ENCODE data around the gene MMS19.
"Not testable (repeated sequence)": the region's sequence is repeated elsewhere in the genome, so short reads cannot be mapped to it uniquely, and the experiment has no call there.

DNA sequence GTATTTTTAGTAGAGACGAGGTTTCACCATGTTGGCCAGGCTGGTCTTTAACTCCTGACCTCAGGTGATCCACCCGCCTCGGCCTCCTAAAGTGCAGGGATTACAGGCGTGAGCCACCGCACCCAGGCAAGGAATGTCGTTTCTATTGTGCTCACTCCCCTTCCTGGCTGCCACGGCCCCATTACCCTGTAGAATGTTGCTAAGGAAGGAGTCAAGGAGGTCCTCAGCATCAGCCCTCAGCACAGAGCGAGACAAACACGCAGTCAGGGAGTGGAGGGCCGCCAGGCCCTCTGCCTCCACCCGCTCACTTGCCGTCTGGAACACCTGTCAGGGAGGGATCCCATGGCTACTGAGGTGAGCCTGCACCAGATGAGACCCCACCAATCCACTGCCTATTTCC lies 29.4 kb downstream of the MMS19 start:
- TF ChIP-seq, protein P1, sequence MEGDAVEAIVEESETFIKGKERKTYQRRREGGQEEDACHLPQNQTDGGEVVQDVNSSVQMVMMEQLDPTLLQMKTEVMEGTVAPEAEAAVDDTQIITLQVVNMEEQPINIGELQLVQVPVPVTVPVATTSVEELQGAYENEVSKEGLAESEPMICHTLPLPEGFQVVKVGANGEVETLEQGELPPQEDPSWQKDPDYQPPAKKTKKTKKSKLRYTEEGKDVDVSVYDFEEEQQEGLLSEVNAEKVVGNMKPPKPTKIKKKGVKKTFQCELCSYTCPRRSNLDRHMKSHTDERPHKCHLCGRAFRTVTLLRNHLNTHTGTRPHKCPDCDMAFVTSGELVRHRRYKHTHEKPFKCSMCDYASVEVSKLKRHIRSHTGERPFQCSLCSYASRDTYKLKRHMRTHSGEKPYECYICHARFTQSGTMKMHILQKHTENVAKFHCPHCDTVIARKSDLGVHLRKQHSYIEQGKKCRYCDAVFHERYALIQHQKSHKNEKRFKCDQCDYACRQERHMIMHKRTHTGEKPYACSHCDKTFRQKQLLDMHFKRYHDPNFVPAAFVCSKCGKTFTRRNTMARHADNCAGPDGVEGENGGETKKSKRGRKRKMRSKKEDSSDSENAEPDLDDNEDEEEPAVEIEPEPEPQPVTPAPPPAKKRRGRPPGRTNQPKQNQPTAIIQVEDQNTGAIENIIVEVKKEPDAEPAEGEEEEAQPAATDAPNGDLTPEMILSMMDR (conservative IDR thresholded peaks at IDR 0.05; ENCODE audit: low read depth, low read length): not testable (repeated sequence)
- TF ChIP-seq EZH2 (IDR thresholded peaks at IDR 0.05; ENCODE audit: borderline replicate concordance, low read depth, low read length, poor library complexity, severe bottlenecking): not testable (repeated sequence)

All from A673 (cell line).